H1 (cell line): ENCODE measurements around the gene MCRS1. TPM values are rescaled to one million over a fixed set of nuclear protein-coding genes. Genes with fewer than 3 reads are reported as not detected.

Source experiments
- BRCA1 ChIP-seq: IDR thresholded peaks from 2 replicates; pipeline ENCODE4 v1.6.1; 2012; ENCODE audit warnings: low read depth, low read length, improper control_type of control experiment
- CBX8 ChIP-seq: fragments of 300-800, 300-1000 bp; sonication (generic); IDR thresholded peaks from 2 replicates; pipeline ENCODE4 v1.7.1; 2016; ENCODE audit warnings: low read depth, low read length, borderline replicate concordance
- CTCF ChIP-seq, 3 experiments: IDR thresholded peaks; 1 replicate in 2 of 3; 2 replicates in 1 of 3; pipeline versions ENCODE4 v1.5.1 to v1.6.1; 2011; ENCODE audit warnings: low read length in 3 of 3, mild to moderate bottlenecking in 3 of 3, inconsistent platforms in 2 of 3, low read depth in 1 of 3, moderate library complexity in 1 of 3; ENCODE audit not compliant: insufficient read depth in 1 of 3; ENCODE audit errors: control extremely low read depth in 1 of 3
- EZH2 ChIP-seq: fragments of 200-600 bp; sonication (generic); IDR thresholded peaks from 2 replicates; pipeline ENCODE4 v1.7.1; 2012; ENCODE audit warnings: low read depth, mild to moderate bottlenecking, moderate library complexity, low read length, inconsistent platforms; ENCODE audit not compliant: severe bottlenecking
- KDM1A ChIP-seq: fragments of 200-600, 300-600 bp; sonication (generic); IDR thresholded peaks from 2 replicates; pipeline ENCODE4 v1.7.1; 2016; ENCODE audit warnings: mild to moderate bottlenecking, low read length, borderline replicate concordance
- KDM4A ChIP-seq: IDR thresholded peaks from one replicate; pipeline ENCODE4 v1.7.1; 2012; ENCODE audit warnings: low read depth, mild to moderate bottlenecking, moderate library complexity, low read length, inconsistent platforms; ENCODE audit not compliant: severe bottlenecking
- KDM5A ChIP-seq: fragments of 200-600 bp; IDR thresholded peaks from 2 replicates; pipeline ENCODE4 v1.7.1; 2012; ENCODE audit warnings: mild to moderate bottlenecking, low read length, inconsistent platforms, mixed read lengths
- NANOG ChIP-seq: IDR thresholded peaks from 2 replicates; pipeline ENCODE4 v1.6.1; 2011; ENCODE audit warnings: low read length, low read depth, mild to moderate bottlenecking, inconsistent platforms; ENCODE audit not compliant: insufficient read depth, poor library complexity, severe bottlenecking
- POLR2A ChIP-seq, 2 experiments: IDR thresholded peaks; 1 replicate in 1 of 2; 2 replicates in 1 of 2; pipeline ENCODE4 v1.6.1; 2011; ENCODE audit warnings: low read depth in 2 of 2, low read length in 2 of 2, mild to moderate bottlenecking in 2 of 2; ENCODE audit errors: control extremely low read depth in 1 of 2
- RBBP5 ChIP-seq: IDR thresholded peaks from 2 replicates; pipeline ENCODE4 v1.7.1; 2012; ENCODE audit warnings: low read depth, mild to moderate bottlenecking, inconsistent platforms, low read length, moderate library complexity, borderline replicate concordance
- SAP30 ChIP-seq: fragments of 300-600 bp; sonication (generic); IDR thresholded peaks from 2 replicates; pipeline ENCODE4 v1.7.1; 2012; ENCODE audit warnings: low read length, moderate library complexity, mild to moderate bottlenecking, inconsistent platforms; ENCODE audit not compliant: insufficient read depth, insufficient replicate concordance
- SIRT6 ChIP-seq: IDR thresholded peaks from one replicate; pipeline ENCODE4 v1.7.1; 2012; ENCODE audit warnings: low read length, inconsistent platforms
- SP1 ChIP-seq: IDR thresholded peaks from 2 replicates; pipeline ENCODE4 v1.6.1; 2011; ENCODE audit warnings: low read depth, low read length
- SUZ12 ChIP-seq: fragments of 200-600 bp; sonication (generic); IDR thresholded peaks from 2 replicates; pipeline ENCODE4 v1.6.1; 2012; ENCODE audit warnings: mild to moderate bottlenecking, inconsistent platforms, low read length, moderate library complexity, mixed read lengths
- TAF1 ChIP-seq: IDR thresholded peaks from 2 replicates; pipeline ENCODE4 v1.6.1; 2011; ENCODE audit warnings: mild to moderate bottlenecking, low read depth, low read length
- TAF7 ChIP-seq: optimal IDR thresholded peaks from 2 replicates; pipeline ENCODE3; 2011; ENCODE audit warnings: low read depth, mild to moderate bottlenecking, inconsistent platforms, low read length, moderate library complexity, borderline replicate concordance
- TCF12 ChIP-seq: IDR thresholded peaks from 2 replicates; pipeline ENCODE4 v1.6.1; 2011; ENCODE audit warnings: low read depth, mild to moderate bottlenecking, low read length
- YY1 ChIP-seq: IDR thresholded peaks from 2 replicates; pipeline ENCODE4 v1.6.1; 2011; ENCODE audit warnings: low read depth, mild to moderate bottlenecking, low read length
- polyA plus RNA-seq, 7 experiments: library from polyadenylated mRNA; depleted of rRNA in 3 of 7; stranded (reverse) in 5 of 7; unstranded in 2 of 7; fragments of >200 nt in 5 of 7; fragments of 200-250 nt in 2 of 7; gene quantifications; 1 replicate in 5 of 7; 2 replicates in 1 of 7; 4 replicates in 1 of 7; pipeline versions ENCODE4 v1.2.1 to v1.2.3, GENCODE V29; 2011 to 2013; ENCODE audit warnings: missing spikeins in 2 of 7, mixed read lengths in 2 of 7
- total RNA-seq: library from RNA; stranded (reverse); fragmentation: NEBNext Ultra II Directional; extraction: Animal tissue kit (Norgen Biotek cat#: 25700); gene quantifications from 2 replicates; pipeline ENCODE4 v1.2.1, GENCODE V29; 2021
- TF ChIP-seq, protein P1 (sequence below): IDR thresholded peaks from 2 replicates; pipeline ENCODE4 v1.6.1; 2012; ENCODE audit warnings: low read length, inconsistent platforms
- TF ChIP-seq, protein P2 (sequence below): IDR thresholded peaks from 2 replicates; pipeline ENCODE4 v1.6.1; 2012; ENCODE audit warnings: inconsistent platforms

The MCRS1 gene
- total and polyA plus RNA-seq, 2 of the 8 experiments (the other 6 are each of a cell fraction or from before 2014, with no cell fraction given): 90.3 to 139 TPM

GRCh38 chr12:49567611-49568441 is at the start of gene MCRS1 (continued):
- TF ChIP-seq, protein P1, sequence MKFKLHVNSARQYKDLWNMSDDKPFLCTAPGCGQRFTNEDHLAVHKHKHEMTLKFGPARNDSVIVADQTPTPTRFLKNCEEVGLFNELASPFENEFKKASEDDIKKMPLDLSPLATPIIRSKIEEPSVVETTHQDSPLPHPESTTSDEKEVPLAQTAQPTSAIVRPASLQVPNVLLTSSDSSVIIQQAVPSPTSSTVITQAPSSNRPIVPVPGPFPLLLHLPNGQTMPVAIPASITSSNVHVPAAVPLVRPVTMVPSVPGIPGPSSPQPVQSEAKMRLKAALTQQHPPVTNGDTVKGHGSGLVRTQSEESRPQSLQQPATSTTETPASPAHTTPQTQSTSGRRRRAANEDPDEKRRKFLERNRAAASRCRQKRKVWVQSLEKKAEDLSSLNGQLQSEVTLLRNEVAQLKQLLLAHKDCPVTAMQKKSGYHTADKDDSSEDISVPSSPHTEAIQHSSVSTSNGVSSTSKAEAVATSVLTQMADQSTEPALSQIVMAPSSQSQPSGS: no peak
- peak; percentile 30; the same call in 1 of the 2 replicates for TF ChIP-seq KDM5A
- TF ChIP-seq CBX8: no peak
- peak; percentile 91 for TF ChIP-seq TAF1
- TF ChIP-seq SP1: no peak
- peak; percentile 56 for TF ChIP-seq KDM4A
- no peak for TF ChIP-seq TCF12
- TF ChIP-seq KDM1A: no peak
- TF ChIP-seq RBBP5: peak; percentile 99
- TF ChIP-seq POLR2A (IDR thresholded peaks at IDR 0.05; ENCODE audit: control extremely low read depth in 1 of 2, low read depth in 2 of 2, low read length in 2 of 2): peak; percentile 95 to 96
- TF ChIP-seq NANOG: no peak
- TF ChIP-seq BRCA1: no peak
- TF ChIP-seq, protein P2, sequence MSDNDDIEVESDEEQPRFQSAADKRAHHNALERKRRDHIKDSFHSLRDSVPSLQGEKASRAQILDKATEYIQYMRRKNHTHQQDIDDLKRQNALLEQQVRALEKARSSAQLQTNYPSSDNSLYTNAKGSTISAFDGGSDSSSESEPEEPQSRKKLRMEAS: peak; percentile 78
- TF ChIP-seq YY1: no peak
- no peak for TF ChIP-seq SAP30
- TF ChIP-seq SIRT6: no peak
- TF ChIP-seq TAF7: peak; percentile 59
- TF ChIP-seq SUZ12: no peak
- no peak for TF ChIP-seq EZH2
- no peak for TF ChIP-seq CTCF (IDR thresholded peaks at IDR 0.05; ENCODE audit: control extremely low read depth in 1 of 3, insufficient read depth in 1 of 3, low read depth in 1 of 3, low read length in 3 of 3)
